ENCODE results near the gene ATG12. TPM values are rescaled to one million over a fixed set of nuclear protein-coding genes. Genes with fewer than 3 reads are reported as not detected.

Gene ATG12
- total and polyA plus RNA-seq, 2 of the 8 experiments (the other 6 are each of a cell fraction or from before 2014, with no cell fraction given) = 23.8 to 49.3 TPM

DNA sequence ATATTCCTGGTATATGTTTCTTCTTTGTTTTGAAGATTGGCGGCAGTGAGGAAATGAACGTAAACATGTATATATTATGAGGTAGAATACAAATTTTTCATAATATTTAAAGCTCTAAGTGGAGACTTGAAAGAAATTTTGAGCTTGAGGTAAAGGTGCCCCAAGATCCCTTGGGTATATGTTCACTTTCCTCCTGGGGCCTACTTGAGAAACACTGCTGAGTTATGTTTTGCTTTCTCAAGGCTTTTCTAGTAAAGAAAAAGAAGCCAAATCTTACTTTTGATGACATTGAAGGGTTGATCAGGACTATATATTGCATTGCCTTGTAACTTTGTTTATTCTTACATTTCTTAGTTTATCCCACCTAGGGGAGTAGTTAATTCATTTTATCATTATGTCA is 31.1 kb upstream of the ATG12 start:
- Histone ChIP-seq H2BK120ac (replicated peaks; ENCODE audit: low read depth, low read length) (no peak overlapping the region), H3K23ac (ENCODE audit: insufficient read length) (no peak overlapping the region), H3K4me2 (ENCODE audit: insufficient read depth in 1 of 2, low read depth in 2 of 2, low read length in 2 of 2) (no peak overlapping the region), H3K36me3 (ENCODE audit: control insufficient read depth in 2 of 4, insufficient read depth in 4 of 4, low read length in 3 of 4) (peaks cover 0 to 6% (median 3%) of the 10 kb centered on the region in 4 experiments; a peak in 2 of 8 replicates), H2BK15ac (ENCODE audit: low read length) (no peak overlapping the region), H4K8ac (ENCODE audit: extremely low read depth, insufficient read depth, low read length) (no peak overlapping the region), H3K27me3 (replicated peaks in 1 of 4; ENCODE audit: control insufficient read depth in 3 of 4, extremely low read depth in 1 of 4, insufficient read depth in 3 of 4, low read length in 3 of 4) (no peaks in the 10 kb centered on the region), H3K23me2 (ENCODE audit: low read depth, low read length) (no peaks in the 10 kb centered on the region), H3K56ac (replicated peaks; ENCODE audit: insufficient read length, low read depth, low read length) (no peak overlapping the region), H3K79me2 (ENCODE audit: control insufficient read depth in 1 of 2, insufficient read depth in 2 of 2, low read length in 2 of 2) (no peaks in the 10 kb centered on the region), H4K91ac (replicated peaks; ENCODE audit: insufficient read length, low read length) (no peak overlapping the region), H2BK5ac (ENCODE audit: low read depth, low read length) (no peak overlapping the region), H3K18ac (ENCODE audit: extremely low read depth, low read length) (no peak overlapping the region), H3K9me3 (ENCODE audit: insufficient read depth in 2 of 2, low read depth in 1 of 2, low read length in 1 of 2) (no peaks in the 10 kb centered on the region), H3K4me3 (ENCODE audit: extremely low read depth in 1 of 4, insufficient read depth in 2 of 4, low read depth in 3 of 4, low read length in 4 of 4) (no peak overlapping the region), H4K20me1 (replicated peaks in 1 of 2; ENCODE audit: control insufficient read depth in 1 of 2, insufficient read depth in 2 of 2, low read length in 2 of 2) (no peaks in the 10 kb centered on the region), H2AK5ac (ENCODE audit: low read depth, low read length) (no peak overlapping the region), H3K4ac (replicated peaks; ENCODE audit: insufficient read length, low read depth, low read length) (no peak overlapping the region), H3K9ac (replicated peaks in 1 of 4; ENCODE audit: extremely low read depth in 1 of 4, low read depth in 3 of 4, low read length in 3 of 4) (no peak overlapping the region), H3K79me1 (ENCODE audit: low read depth, low read length) (no peaks in the 10 kb centered on the region), H4K5ac (ENCODE audit: insufficient read length, low read depth, low read length) (no peak overlapping the region), H3K14ac (ENCODE audit: insufficient read length) (no peak overlapping the region), H2BK20ac (ENCODE audit: low read length) (no peak overlapping the region), H3K4me1 (replicated peaks in 1 of 4; ENCODE audit: control insufficient read depth in 3 of 4, insufficient read depth in 4 of 4, low read length in 3 of 4) (peaks cover 0 to 4% (median 0%) of the 10 kb centered on the region in 4 experiments; a peak in 1 of 7 replicates), H3K27ac (ENCODE audit: low read depth, low read length) (no peak overlapping the region), H2AFZ (ENCODE audit: low read length) (no peak overlapping the region), H2BK12ac (ENCODE audit: low read depth, low read length) (no peak overlapping the region)
- 98% methylated on average over 2 of the region's 2 CpGs; no CpG with 5 or more reads in 1 of the 2 experiments for WGBS, 2 experiments (ENCODE audit: extremely low coverage in 1 of 2, insufficient coverage in 1 of 2, insufficient read length in 1 of 2, insufficient replicate concordance in 2 of 2, low coverage in 1 of 2, low lambda C conversion rate in 2 of 2, missing lambda C conversion rate in 1 of 2)
- POLR2A ChIA-PET (ENCODE audit: partially characterized antibody) = no interaction called here
- CTCF ChIA-PET (ENCODE audit: partially characterized antibody) = no interaction called here
- DNase-seq (ENCODE audit: low read depth in 1 of 2, low spot score in 2 of 2) (no peak), FAIRE-seq (no peak)
- TF ChIP-seq EGR1 (IDR thresholded peaks at IDR 0.05; ENCODE audit: borderline replicate concordance, low read depth, low read length) (no peak), TBP (IDR thresholded peaks at IDR 0.05; ENCODE audit: low read depth, low read length) (no peak), CBX8 (IDR thresholded peaks at IDR 0.05; ENCODE audit: borderline replicate concordance, low read depth, low read length) (no peak), TAF7 (optimal IDR thresholded peaks at IDR 0.05; ENCODE audit: borderline replicate concordance, low read depth, low read length) (no peak), SRF (IDR thresholded peaks at IDR 0.05; ENCODE audit: low read depth, low read length) (no peak), PHF8 (conservative IDR thresholded peaks at IDR 0.05; ENCODE audit: low read depth, low read length) (no peak), EZH2 (IDR thresholded peaks at IDR 0.05; ENCODE audit: low read depth, low read length, severe bottlenecking) (no peak), GABPA (IDR thresholded peaks at IDR 0.05; ENCODE audit: borderline replicate concordance, insufficient read depth, low read length) (no peak), SIN3A (conservative IDR thresholded peaks at IDR 0.05 in 1 of 2, IDR thresholded peaks at IDR 0.05 in 1 of 2; ENCODE audit: low read depth in 1 of 2, low read length in 2 of 2) (no peak), RAD21 (IDR thresholded peaks at IDR 0.05 in 1 of 2, conservative IDR thresholded peaks at IDR 0.05 in 1 of 2; ENCODE audit: low read depth in 2 of 2, low read length in 2 of 2) (no peak), KDM1A (IDR thresholded peaks at IDR 0.05; ENCODE audit: borderline replicate concordance, low read length) (no peak), ASH2L (IDR thresholded peaks at IDR 0.05; ENCODE audit: low read length) (no peak), KDM5A (IDR thresholded peaks at IDR 0.05; ENCODE audit: low read length) (no peak), FOSL1 (IDR thresholded peaks at IDR 0.05; ENCODE audit: insufficient read depth, low read depth, low read length) (no peak)
